Activated CD8-positive, alpha-beta memory T cell treated with anti-CD3 and anti-CD28 coated beads for 48 hours (primary cell): Measurements from ENCODE around the gene PHKG2.

Source experiments
- DNase-seq, 3 experiments: peaks; one replicate each; pipeline ENCODE4 v3.0.0-alpha.2; 2020; ENCODE audit warnings: low read depth in 2 of 3, low spot score in 2 of 3

The PHKG2 gene

DNA sequence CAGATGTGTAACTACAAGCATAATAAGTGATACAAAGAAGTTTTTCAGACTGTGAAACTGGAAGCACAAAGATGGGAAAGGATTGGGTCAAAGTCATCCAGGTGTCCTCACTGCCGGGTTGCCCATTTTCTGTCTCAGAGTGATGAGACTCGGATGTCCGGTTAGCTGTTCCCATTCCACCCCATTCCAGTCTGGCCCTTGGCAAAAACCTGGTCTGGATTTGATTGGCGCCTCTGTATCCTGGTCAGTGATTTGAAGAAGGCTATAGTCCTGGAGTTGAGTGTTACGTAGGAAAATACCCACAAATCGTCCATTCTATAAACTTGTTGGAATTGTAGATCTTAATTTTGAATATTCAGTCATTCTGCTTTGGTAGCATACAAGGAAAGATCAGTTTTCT is 19.9 kb upstream of the PHKG2 start:
- DNase-seq = no peak

GRCh38 chr16:30728899-30729672 is 19.1 kb upstream of the PHKG2 start:
- no peak for DNase-seq

DNA sequence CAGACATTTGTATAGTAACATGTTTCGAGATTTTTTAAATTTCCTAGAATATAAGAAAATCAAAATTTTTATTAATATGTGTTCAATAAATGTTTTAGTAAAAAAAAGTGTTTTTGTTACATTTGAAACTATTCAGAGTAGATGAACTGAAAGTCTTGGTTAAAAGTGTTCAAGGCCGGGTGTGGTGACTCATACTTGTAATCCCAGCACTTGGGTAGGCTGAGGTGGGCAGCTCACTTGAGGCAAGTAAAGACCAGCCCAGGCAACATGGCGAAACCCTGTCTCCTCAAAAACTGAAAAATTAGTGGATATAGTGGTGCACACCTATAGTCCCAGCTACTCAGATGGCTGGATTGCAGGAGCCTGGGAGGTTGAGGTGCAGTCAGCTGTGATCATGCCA is 16.8 kb upstream of the PHKG2 start:
- DNase-seq = no peak

DNA sequence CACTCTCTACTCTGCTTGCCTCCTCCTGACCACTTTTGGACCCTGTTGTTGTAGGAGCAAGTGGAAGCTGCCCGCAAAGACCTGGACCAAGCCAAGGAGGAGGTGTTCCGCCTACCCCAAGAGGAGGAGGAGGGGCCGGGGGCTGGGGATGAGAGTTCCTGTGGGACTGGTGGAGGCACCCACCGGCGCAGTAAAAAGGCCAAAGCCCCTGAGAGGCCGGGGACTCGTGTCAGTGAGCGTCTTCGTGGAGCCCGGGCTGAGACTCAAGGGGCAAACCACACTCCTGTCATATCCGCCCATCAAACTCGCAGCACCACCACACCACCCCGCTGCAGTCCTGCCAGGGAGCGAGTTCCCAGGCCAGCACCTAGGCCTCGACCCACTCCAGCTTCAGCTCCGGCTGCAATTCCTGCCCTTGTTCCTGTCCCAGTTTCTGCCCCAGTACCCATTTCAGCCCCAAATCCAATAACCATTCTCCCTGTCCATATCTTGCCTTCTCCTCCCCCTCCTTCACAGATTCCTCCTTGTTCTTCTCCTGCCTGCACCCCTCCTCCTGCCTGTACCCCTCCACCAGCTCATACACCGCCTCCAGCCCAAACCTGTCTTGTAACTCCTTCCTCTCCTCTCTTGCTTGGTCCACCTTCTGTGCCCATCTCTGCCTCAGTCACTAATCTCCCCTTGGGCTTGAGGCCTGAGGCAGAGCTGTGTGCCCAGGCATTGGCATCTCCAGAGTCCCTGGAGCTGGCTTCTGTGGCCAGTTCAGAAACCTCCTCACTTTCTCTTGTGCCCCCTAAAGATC is 11.0 kb upstream of the PHKG2 start:
- DNase-seq = no peak

DNA sequence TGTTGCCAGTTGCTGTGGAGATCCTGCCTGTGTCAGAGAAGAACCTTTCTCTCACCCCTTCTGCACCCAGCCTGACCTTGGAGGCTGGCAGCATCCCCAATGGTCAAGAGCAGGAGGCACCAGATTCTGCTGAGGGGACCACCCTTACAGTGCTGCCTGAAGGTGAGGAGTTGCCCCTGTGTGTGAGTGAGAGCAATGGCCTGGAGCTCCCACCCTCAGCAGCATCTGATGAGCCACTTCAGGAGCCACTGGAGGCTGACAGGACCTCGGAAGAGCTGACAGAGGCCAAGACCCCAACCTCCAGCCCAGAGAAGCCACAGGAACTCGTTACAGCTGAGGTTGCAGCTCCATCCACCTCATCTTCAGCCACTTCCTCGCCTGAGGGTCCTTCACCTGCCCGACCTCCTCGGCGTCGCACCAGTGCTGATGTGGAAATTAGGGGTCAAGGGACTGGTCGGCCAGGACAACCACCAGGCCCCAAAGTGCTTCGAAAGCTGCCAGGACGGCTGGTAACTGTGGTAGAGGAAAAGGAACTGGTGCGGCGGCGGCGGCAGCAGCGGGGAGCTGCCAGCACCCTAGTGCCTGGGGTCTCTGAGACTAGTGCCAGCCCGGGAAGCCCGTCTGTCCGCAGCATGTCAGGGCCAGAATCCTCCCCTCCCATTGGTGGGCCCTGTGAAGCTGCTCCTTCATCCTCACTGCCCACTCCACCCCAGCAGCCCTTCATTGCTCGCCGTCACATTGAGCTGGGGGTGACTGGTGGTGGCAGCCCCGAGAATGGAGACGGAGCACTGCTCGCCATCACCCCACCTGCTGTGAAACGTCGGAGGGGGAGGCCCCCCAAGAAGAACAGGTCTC is 10.2 kb upstream of the PHKG2 start:
- no peak for DNase-seq

DNA sequence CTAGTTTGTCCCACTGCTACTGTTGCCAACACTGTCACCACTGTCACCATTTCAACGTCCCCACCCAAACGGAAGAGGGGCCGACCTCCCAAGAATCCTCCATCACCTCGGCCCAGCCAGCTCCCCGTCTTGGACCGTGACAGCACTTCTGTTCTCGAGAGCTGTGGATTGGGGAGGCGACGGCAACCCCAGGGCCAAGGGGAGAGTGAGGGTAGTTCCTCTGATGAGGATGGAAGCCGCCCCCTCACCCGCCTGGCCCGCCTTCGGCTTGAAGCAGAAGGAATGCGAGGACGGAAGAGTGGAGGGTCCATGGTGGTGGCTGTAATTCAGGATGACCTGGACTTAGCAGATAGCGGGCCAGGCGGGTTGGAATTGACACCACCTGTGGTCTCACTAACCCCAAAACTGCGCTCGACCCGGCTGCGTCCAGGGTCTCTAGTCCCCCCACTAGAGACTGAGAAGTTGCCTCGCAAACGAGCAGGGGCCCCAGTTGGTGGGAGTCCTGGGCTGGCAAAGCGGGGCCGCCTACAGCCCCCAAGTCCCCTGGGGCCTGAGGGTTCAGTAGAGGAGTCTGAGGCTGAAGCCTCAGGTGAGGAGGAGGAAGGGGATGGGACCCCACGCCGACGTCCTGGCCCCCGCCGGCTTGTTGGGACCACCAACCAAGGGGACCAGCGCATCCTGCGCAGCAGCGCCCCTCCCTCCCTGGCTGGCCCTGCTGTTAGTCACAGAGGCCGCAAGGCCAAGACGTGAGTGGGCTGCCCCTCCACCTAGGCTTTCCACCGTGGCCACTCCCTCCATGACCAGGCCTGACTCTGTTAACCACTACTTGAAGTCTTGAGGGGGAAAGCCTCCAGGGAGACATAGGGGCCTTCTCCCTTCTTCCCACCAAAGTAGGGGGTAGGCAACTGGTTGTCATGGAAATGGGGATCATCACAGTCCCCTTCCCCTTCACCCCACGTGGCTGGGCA is 9.0 kb upstream of the PHKG2 start:
- DNase-seq = no peak

DNA sequence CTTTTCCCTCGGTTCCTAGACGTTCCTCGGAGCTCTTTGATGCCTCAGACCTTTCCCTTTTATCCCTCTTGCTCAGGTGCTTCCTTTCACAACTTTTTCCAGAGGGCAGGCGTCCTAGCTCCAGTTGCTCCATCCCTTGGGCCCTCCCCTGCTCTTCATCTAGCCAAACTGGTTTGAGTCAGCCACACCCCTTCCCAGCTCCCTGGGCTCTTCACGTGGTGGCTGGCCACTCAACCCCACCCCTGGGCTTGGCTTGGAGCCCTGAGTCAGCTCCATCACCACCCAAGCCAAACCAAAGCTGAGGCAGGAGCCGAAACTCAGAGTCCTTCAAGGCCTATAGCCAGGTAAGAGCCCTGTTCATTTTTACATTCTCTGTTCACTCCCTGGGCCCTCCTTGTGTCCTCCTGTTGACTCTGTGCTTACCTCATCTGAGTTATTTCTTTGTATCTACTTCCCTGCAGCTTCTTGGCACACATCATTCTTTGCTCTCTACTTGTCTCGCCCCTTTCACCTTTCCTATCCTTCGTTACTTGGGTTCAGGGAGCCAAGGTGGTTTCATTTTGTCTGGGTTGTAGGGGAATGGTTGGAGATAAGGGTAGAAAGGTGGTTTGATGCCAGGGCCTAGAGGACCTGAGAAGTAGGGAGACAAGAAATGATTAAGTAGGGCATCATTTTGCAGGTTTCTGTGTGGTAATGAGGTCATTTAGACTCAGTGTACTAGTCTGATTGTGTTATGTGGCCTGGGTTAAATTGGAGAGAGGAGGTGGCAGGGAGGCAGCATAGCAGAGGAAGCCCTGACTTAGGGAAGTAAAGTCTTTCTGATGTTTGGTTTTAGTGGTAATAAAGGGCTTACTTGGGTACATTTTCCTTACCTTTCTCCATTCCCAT is 7.6 kb upstream of the PHKG2 start:
- no peak for DNase-seq

- DNase-seq = no peak
Measured at GRCh38 chr16:30741461-30741914, 6.7 kb upstream of the PHKG2 start.

DNA sequence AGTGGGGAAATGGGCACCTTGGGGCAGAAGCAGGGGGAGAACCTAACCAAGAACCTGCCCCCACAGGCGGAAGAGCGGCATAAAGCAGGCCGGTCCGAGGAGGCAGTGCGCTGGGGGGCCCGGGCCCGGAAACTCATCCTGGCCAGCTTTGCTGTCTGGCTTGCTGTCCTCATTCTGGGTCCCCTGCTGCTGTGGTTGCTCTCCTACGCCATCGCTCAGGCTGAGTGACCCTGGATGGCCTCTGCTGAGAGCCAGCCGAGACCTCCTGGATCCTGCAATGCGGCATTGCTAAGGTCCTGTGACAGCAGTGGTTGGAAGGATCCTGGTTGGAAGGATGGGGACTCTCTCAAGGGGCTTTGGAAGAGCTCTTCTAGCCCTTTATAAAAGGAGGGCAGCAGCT is 4.5 kb upstream of the PHKG2 start:
- no peak for DNase-seq

DNA sequence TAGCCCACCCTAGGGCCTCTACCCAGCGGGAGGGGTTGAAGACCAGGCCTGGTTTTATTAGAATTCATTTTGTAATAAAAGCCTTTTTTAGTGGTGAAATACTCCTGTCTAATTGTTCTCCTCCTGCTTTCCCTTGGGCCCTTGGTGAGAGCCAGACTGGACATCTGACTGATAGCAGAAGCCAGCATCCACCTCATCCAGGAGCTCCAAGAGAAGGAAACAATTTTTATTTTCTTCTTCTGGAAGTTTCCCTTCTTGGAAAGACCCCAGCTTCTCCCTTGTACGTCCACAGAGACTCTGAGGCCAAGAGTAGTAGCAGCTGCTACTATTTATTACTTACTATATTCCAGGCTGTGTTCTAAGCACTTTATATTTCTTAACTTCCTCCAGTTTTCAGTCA is 4.0 kb upstream of the PHKG2 start:
- DNase-seq = no peak

DNA sequence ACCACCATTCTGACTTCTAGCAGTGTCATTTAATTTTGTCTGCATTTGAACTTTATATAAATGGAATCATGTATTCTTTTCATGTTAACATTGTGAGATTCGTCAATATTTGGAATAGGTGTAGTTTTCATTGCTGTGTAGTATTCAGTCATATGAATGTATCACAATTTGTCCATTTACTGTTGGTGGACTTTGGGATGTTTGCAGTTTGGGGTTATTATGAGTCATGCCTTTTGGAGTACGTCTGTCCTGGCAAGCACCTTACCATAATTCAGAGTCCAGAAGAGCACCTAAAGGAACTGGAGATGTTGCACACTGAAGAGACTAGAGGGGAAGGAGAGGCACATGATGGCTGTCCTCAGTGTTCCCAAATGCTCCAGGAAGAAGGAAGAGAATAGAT is 3.1 kb upstream of the PHKG2 start:
- no peak for DNase-seq

GRCh38 chr16:30746638-30747175 is 1.5 kb upstream of the PHKG2 start:
- DNase-seq = no peak

- DNase-seq = no peak
Measured at GRCh38 chr16:30747331-30747730, 894 bp upstream of the PHKG2 start.

DNA sequence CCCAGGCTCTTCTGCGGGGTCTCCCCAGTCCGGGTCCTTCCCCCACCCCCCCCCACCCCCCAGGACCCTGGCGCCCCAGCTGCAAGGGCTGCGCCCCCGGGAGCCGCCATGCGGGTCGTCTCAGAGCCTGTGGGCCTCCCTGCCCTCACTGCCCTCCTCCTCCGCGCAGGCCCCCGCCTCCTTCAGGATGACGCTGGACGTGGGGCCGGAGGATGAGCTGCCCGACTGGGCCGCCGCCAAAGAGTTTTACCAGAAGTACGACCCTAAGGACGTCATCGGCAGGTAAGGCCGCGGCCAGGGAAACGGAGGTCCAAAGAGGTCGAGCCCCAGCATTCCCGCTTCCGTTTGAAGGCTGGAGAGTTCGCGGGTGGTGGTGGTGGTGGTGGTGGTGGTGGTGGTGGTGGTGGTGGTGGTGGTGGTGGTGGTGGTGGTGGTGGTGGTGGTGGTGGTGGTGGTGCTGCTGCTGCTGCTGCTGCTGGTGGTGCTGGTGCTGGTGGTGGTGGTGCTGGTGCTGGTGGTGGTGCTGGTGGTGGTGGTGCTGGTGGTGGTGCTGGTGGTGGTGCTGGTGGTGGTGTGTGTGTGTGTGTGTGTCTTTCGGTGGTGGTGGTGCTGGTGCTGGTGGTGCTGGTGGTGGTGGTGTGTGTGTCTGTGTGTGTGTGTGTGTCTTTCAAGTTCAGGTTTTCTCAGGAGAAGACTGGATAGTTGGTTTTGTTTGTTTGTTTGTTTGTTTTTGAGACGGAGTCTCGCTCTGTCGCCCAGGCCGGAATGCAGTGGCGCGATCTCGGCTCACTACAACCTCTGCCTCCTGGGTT is 615 bp downstream of the PHKG2 start:
- no peak for DNase-seq

- DNase-seq = no peak
Measured at GRCh38 chr16:30750201-30750600, 2.0 kb downstream of the PHKG2 start.

- no peak for DNase-seq
Measured at GRCh38 chr16:30750876-30751465, 2.7 kb downstream of the PHKG2 start.

- DNase-seq = no peak
Measured at GRCh38 chr16:30753596-30753995, 5.4 kb downstream of the PHKG2 start.
